HEK293T (cell line): Measurements from ENCODE around the gene MINAR2.

Experiments
- ARNT ChIP-seq: fragments of 450-650 bp; IDR thresholded peaks from 2 replicates; pipeline ENCODE4 v1.6.1; 2017; ENCODE audit warnings: mild to moderate bottlenecking
- BHLHE40 ChIP-seq: fragments of 450-650 bp; IDR thresholded peaks from 2 replicates; pipeline ENCODE4 v1.6.1; 2016; ENCODE audit warnings: mild to moderate bottlenecking, moderate library complexity, borderline replicate concordance
- CTBP1 ChIP-seq: fragments of 450-650 bp; IDR thresholded peaks from 2 replicates; pipeline ENCODE4 v1.6.1; 2016; ENCODE audit warnings: borderline replicate concordance
- FOXA1 ChIP-seq: fragments of 450-650 bp; IDR thresholded peaks from 2 replicates; pipeline ENCODE4 v1.6.1; 2016; ENCODE audit warnings: mild to moderate bottlenecking
- FOXK2 ChIP-seq: fragments of 450-650 bp; IDR thresholded peaks from 2 replicates; pipeline ENCODE4 v1.6.1; 2016; ENCODE audit warnings: mild to moderate bottlenecking
- FOXM1 ChIP-seq: fragments of 450-650 bp; IDR thresholded peaks from 2 replicates; pipeline ENCODE4 v1.6.1; 2017; ENCODE audit warnings: mild to moderate bottlenecking, borderline replicate concordance
- HDGF ChIP-seq: fragments of 450-650 bp; IDR thresholded peaks from 2 replicates; pipeline ENCODE4 v1.6.1; 2017; ENCODE audit warnings: antibody characterized with exemption, borderline replicate concordance
- L3MBTL2 ChIP-seq: fragments of 450-650 bp; conservative IDR thresholded peaks from 2 replicates; pipeline ENCODE4 v1.6.1; 2016; ENCODE audit warnings: mild to moderate bottlenecking
- LEF1 ChIP-seq: fragments of 450-650 bp; IDR thresholded peaks from 2 replicates; pipeline ENCODE4 v1.6.1; 2017; ENCODE audit warnings: mild to moderate bottlenecking, borderline replicate concordance
- NFRKB ChIP-seq: fragments of 450-650 bp; IDR thresholded peaks from 2 replicates; pipeline ENCODE4 v1.6.1; 2016; ENCODE audit warnings: mild to moderate bottlenecking, moderate library complexity
- SP1 ChIP-seq: fragments of 450-650 bp; IDR thresholded peaks from 2 replicates; pipeline ENCODE4 v1.6.1; 2017
- SUZ12 ChIP-seq: fragments of 450-650 bp; IDR thresholded peaks from 2 replicates; pipeline ENCODE4 v1.6.1; 2016; ENCODE audit warnings: mild to moderate bottlenecking
- TARDBP ChIP-seq: fragments of 450-650 bp; IDR thresholded peaks from 2 replicates; pipeline ENCODE4 v1.6.1; 2016
- TF ChIP-seq, protein P1 (sequence below): fragments of 450-650 bp; IDR thresholded peaks from 2 replicates; pipeline ENCODE4 v1.6.1; 2016

- TF ChIP-seq SP1 (no peak), FOXA1 (no peak), SUZ12 (no peak), FOXM1 (no peak), LEF1 (no peak), ARNT (no peak), BHLHE40 (no peak), L3MBTL2 (no peak), NFRKB (no peak), TARDBP (no peak), HDGF (no peak), CTBP1 (no peak), FOXK2 (no peak)
- TF ChIP-seq, protein P1, sequence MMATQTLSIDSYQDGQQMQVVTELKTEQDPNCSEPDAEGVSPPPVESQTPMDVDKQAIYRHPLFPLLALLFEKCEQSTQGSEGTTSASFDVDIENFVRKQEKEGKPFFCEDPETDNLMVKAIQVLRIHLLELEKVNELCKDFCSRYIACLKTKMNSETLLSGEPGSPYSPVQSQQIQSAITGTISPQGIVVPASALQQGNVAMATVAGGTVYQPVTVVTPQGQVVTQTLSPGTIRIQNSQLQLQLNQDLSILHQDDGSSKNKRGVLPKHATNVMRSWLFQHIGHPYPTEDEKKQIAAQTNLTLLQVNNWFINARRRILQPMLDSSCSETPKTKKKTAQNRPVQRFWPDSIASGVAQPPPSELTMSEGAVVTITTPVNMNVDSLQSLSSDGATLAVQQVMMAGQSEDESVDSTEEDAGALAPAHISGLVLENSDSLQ = no peak
These were observed 55.5 kb downstream of the MINAR2 start for GRCh38 chr5:129803403-129803802.
